HepG2 (cell line): ENCODE results near the gene TBC1D19. TPM values are rescaled to one million over a fixed set of nuclear protein-coding genes. Genes with fewer than 3 reads are reported as not detected.

Source experiments
- ATAC-seq: fragments of 200-7000 bp; cut with Tn5 transposase; 3 replicates; pipeline ENCODE4 v1.9.1; 2020; ENCODE audit warnings: mild to moderate bottlenecking, moderate library complexity
- BruUV-seq: library from RNA; stranded (reverse); fragments of 400-500 nt; replicated peaks from 2 replicates; lab custom pipeline; 2021; lab: Mats Ljungman, UMichigan
- CTCF ChIA-PET: fragments of 300-600 bp; formaldehyde crosslinking; extraction: SDS; loops from one replicate; lab custom pipeline; 2021; ENCODE audit warnings: low total read pairs, inconsistent platforms, low intra/inter-chr PET ratio; lab: Yijun Ruan, JAX
- POLR2A ChIA-PET: fragments of 350-600 bp; sonication (Branson Sonifier 250); formaldehyde crosslinking; loops from one replicate; lab custom pipeline; 2020; ENCODE audit warnings: antibody characterized with exemption, inconsistent platforms; lab: Yijun Ruan, JAX
- DNase-seq: peaks from one replicate; pipeline ENCODE4 v3.0.0-alpha.2; 2015; ENCODE audit warnings: low spot score
- FAIRE-seq: peaks from 3 replicates; lab custom pipeline; 2011; peaks lifted over from hg19 to GRCh38; lab: Jason Lieb, UNC
- H2AFZ ChIP-seq: one replicate; pipeline ENCODE4 v1.6.1; 2011; ENCODE audit warnings: low read length, inconsistent platforms
- H3K27ac ChIP-seq: fragments of 300-600 bp; 3 replicates; pipeline ENCODE4 v1.8.0; 2011; ENCODE audit warnings: mixed run types, mild to moderate bottlenecking, mixed read lengths, low read length, inconsistent platforms; ENCODE audit not compliant: insufficient read depth; ENCODE audit errors: extremely low read length
- H3K27me3 ChIP-seq, 2 experiments: fragments of 200-600 bp in 1 of 2; 2 replicates in 1 of 2; 3 replicates in 1 of 2; pipeline versions ENCODE4 v1.6.0 to v1.8.0; 2011; ENCODE audit warnings: low read length in 2 of 2, mild to moderate bottlenecking in 2 of 2, moderate library complexity in 2 of 2, inconsistent platforms in 1 of 2; ENCODE audit not compliant: insufficient read depth in 2 of 2, control insufficient read depth in 1 of 2
- H3K36me3 ChIP-seq, 2 experiments: fragments of 200-600 bp in 1 of 2; replicated peaks in 1 of 2; 2 replicates in 1 of 2; 3 replicates in 1 of 2; pipeline versions ENCODE4 v1.5.1 to v1.8.0; 2011; ENCODE audit warnings: low read length in 2 of 2, inconsistent platforms in 1 of 2; ENCODE audit not compliant: insufficient read depth in 2 of 2, control insufficient read depth in 1 of 2
- H3K4me1 ChIP-seq: 2 replicates; pipeline ENCODE4 v1.5.1; 2012; ENCODE audit warnings: low read length, inconsistent platforms; ENCODE audit not compliant: insufficient read depth
- H3K4me2 ChIP-seq: 2 replicates; pipeline ENCODE4 v1.6.0; 2011; ENCODE audit warnings: low read depth, low read length, inconsistent platforms
- H3K4me3 ChIP-seq, 3 experiments: fragments of 200-600 bp in 1 of 3; sonication (generic), shearing (Covaris generic) in 1 of 3; replicated peaks in 1 of 3; 2 replicates each; pipeline ENCODE4 v1.5.1; 2011 to 2016; ENCODE audit warnings: low read length in 3 of 3, inconsistent platforms in 2 of 3, low read depth in 2 of 3, mild to moderate bottlenecking in 2 of 3, control low read depth in 1 of 3, mixed read lengths in 1 of 3; ENCODE audit not compliant: insufficient read depth in 1 of 3
- H3K79me2 ChIP-seq: one replicate; pipeline ENCODE4 v1.6.1; 2011; ENCODE audit warnings: low read length, inconsistent platforms; ENCODE audit not compliant: insufficient read depth
- H3K9ac ChIP-seq: 2 replicates; pipeline ENCODE4 v1.6.0; 2011; ENCODE audit warnings: mild to moderate bottlenecking, low read depth, low read length, inconsistent platforms; ENCODE audit not compliant: insufficient read depth
- H3K9me3 ChIP-seq: 2 replicates; pipeline ENCODE4 v1.5.1; 2012; ENCODE audit warnings: mild to moderate bottlenecking, low read length
- H4K20me1 ChIP-seq: 2 replicates; pipeline ENCODE4 v1.6.0; 2011; ENCODE audit warnings: inconsistent platforms, mild to moderate bottlenecking, low read length, moderate library complexity; ENCODE audit not compliant: insufficient read depth
- AHR ChIP-seq: IDR thresholded peaks from 2 replicates; pipeline ENCODE4 v1.6.1; 2018; ENCODE audit warnings: missing genetic modification reagents, missing compliant biosample characterization
- ATF6 ChIP-seq: sonication (generic); formaldehyde crosslinking; conservative IDR thresholded peaks from 2 replicates; pipeline ENCODE4 v1.4.0; 2020; ENCODE audit warnings: missing genetic modification reagents
- HBP1 ChIP-seq: IDR thresholded peaks from 2 replicates; pipeline ENCODE4 v1.6.1; 2016; ENCODE audit warnings: low read depth, control low read depth
- RARA ChIP-seq: IDR thresholded peaks from 2 replicates; pipeline ENCODE4 v1.6.1; 2016; ENCODE audit warnings: missing genetic modification reagents, missing compliant biosample characterization
- RBAK ChIP-seq: sonication (generic); formaldehyde crosslinking; IDR thresholded peaks from 2 replicates; pipeline ENCODE4 v1.5.1; 2020; ENCODE audit warnings: mild to moderate bottlenecking, missing genetic modification reagents
- SMAD1 ChIP-seq: sonication (generic); formaldehyde crosslinking; IDR thresholded peaks from 2 replicates; pipeline ENCODE4 v1.4.0; 2020; ENCODE audit warnings: missing genetic modification reagents, low read depth, mild to moderate bottlenecking, borderline replicate concordance
- ZNF225 ChIP-seq: sonication (generic); formaldehyde crosslinking; IDR thresholded peaks from 2 replicates; pipeline ENCODE4 v1.4.0; 2020; ENCODE audit warnings: mild to moderate bottlenecking, missing genetic modification reagents
- ZNF354B ChIP-seq: sonication (generic); formaldehyde crosslinking; IDR thresholded peaks from 2 replicates; pipeline ENCODE4 v1.8.0; 2022; ENCODE audit warnings: mild to moderate bottlenecking, missing genetic modification reagents
- ZNF496 ChIP-seq: sonication (generic); formaldehyde crosslinking; IDR thresholded peaks from 2 replicates; pipeline ENCODE4 v1.8.1; 2023; ENCODE audit warnings: mild to moderate bottlenecking, moderate library complexity, missing genetic modification reagents; ENCODE audit not compliant: insufficient replicate concordance
- ZNF703 ChIP-seq: sonication (generic); formaldehyde crosslinking; IDR thresholded peaks from 2 replicates; pipeline ENCODE4 v1.5.1; 2020; ENCODE audit warnings: missing genetic modification reagents, mild to moderate bottlenecking, moderate library complexity, borderline replicate concordance
- ZNF781 ChIP-seq: sonication (generic); formaldehyde crosslinking; IDR thresholded peaks from 2 replicates; pipeline ENCODE4 v1.5.1; 2020; ENCODE audit warnings: borderline replicate concordance, mild to moderate bottlenecking, missing genetic modification reagents; ENCODE audit errors: not compliant biosample characterization
- WGBS: methylation state at CpG from one replicate; pipeline ENCODE4 v1.1.6; 2017; ENCODE audit warnings: low lambda C conversion rate; 5-methylcytosine and 5-hydroxymethylcytosine counted together
- in situ Hi-C: cut with HindIII; loops from 2 replicates; pipeline ENCODE4 v1.10.0; 2017; ENCODE audit warnings: low pct_unique_long_range_greater_than_20kb; ENCODE audit not compliant: extremely low pct_ligation_motif_present
- intact Hi-C: fragments of 100-400 bp; cut with micrococcal nuclease; formaldehyde crosslinking; loops from one replicate; pipeline ENCODE4 v1.10.0; 2022; ENCODE audit not compliant: unreplicated experiment
- polyA plus RNA-seq, 8 experiments: library from polyadenylated mRNA; depleted of rRNA in 3 of 8; stranded (reverse) in 7 of 8; unstranded in 1 of 8; fragments of >200 nt; fragmentation: Illumina TruSeq in 4 of 8; extraction: Trizol in 4 of 8; gene quantifications; 2 replicates each; pipeline versions ENCODE4 v1.2.1 to v1.2.3, GENCODE V29; 2011 to 2016; ENCODE audit warnings: low read depth in 4 of 8, missing spikeins in 1 of 8, mixed read lengths in 1 of 8; ENCODE audit not compliant: insufficient read depth in 1 of 8
- total RNA-seq, 5 experiments: library from RNA; depleted of rRNA; stranded (reverse); fragments of >200 nt; fragmentation: Illumina TruSeq; extraction: Trizol; gene quantifications; 2 replicates each; pipeline ENCODE4 v1.2.3, GENCODE V29; 2016; ENCODE audit warnings: low read depth in 1 of 5
- TF ChIP-seq, protein P1 (sequence below): sonication (generic); formaldehyde crosslinking; IDR thresholded peaks from 2 replicates; pipeline ENCODE4 v1.5.0; 2020; ENCODE audit warnings: missing genetic modification reagents

Gene TBC1D19
- total and polyA plus RNA-seq, 2 of the 13 experiments (the other 11 are each of a cell fraction or from before 2014, with no cell fraction given): 1.6 to 3.5 TPM

- TF ChIP-seq ZNF496 (CRISPR knock-in tag): no peak
- TF ChIP-seq SMAD1: no peak
- no peak for TF ChIP-seq AHR
- TF ChIP-seq ZNF354B (CRISPR knock-in tag): no peak
- TF ChIP-seq, all 625 proteins: peak for 0
Measured at GRCh38 chr4:26707342-26707741, 123.5 kb downstream of the TBC1D19 start (continued).

- WGBS: 97% methylated on average over 2 of the region's 2 CpGs
- BruUV-seq: no TSS peak
- FAIRE-seq (no peak), DNase-seq (no peak), ATAC-seq (no peak)
- H3K9ac ChIP-seq: no peak overlapping the region
- H3K79me2 ChIP-seq: no peaks in the 10 kb centered on the region
- no peaks in the 10 kb centered on the region for H3K36me3 ChIP-seq
- TF ChIP-seq HBP1 (no peak), RBAK (no peak), RARA (CRISPR knock-in tag) (no peak), ZNF225 (no peak), ZNF703 (CRISPR knock-in tag) (no peak), ZNF781 (CRISPR knock-in tag) (no peak), ATF6 (CRISPR knock-in tag) (no peak)
- TF ChIP-seq, protein P1, sequence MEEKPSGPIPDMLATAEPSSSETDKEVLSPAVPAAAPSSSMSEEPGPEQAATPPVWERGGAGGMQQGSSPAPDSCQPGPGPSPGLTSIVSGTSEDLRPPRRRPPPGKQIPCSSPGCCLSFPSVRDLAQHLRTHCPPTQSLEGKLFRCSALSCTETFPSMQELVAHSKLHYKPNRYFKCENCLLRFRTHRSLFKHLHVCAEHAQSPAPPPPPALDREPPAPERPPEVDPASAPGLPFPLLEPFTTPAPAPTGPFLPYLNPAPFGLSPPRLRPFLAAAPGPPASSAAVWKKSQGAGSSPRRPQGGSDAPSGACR: no peak
- no peaks in the 10 kb centered on the region for H3K4me1 ChIP-seq
- no peaks in the 10 kb centered on the region for H3K27me3 ChIP-seq
- H4K20me1 ChIP-seq: no peaks in the 10 kb centered on the region
- POLR2A ChIA-PET: no interaction called here
- no peak overlapping the region for H3K4me3 ChIP-seq
- in situ Hi-C loops (no loop called here), intact Hi-C loops (no loop called here)
- no peak overlapping the region for H3K4me2 ChIP-seq
- H2AFZ ChIP-seq: no peak overlapping the region
- CTCF ChIA-PET: no interaction called here
- no peak overlapping the region for H3K27ac ChIP-seq
- H3K9me3 ChIP-seq: no peaks in the 10 kb centered on the region
Measured at GRCh38 chr4:26709246-26709645, 125.4 kb downstream of the TBC1D19 start.
